Measurements from ENCODE around the gene SCAF11.

- TF ChIP-seq CTCF (IDR thresholded peaks at IDR 0.05) = no peak
- no peak for TF ChIP-seq POLR2A (IDR thresholded peaks at IDR 0.05)
- no peak for TF ChIP-seq POLR2AphosphoS5 (IDR thresholded peaks at IDR 0.05)
- TF ChIP-seq EP300 (IDR thresholded peaks at IDR 0.05) = no peak
Observed at GRCh38 chr12:45974883-45975282, 15.5 kb downstream of the SCAF11 start.
